A673 (cell line): ENCODE data around the gene CLEC17A.

Source experiments
- EZH2 ChIP-seq: fragments of 200-600 bp; sonication (generic); IDR thresholded peaks from 2 replicates; pipeline ENCODE4 v1.6.1; 2017; ENCODE audit warnings: borderline replicate concordance, low read depth, mild to moderate bottlenecking, mixed read lengths, antibody characterized with exemption, low read length; ENCODE audit not compliant: poor library complexity, severe bottlenecking
- TF ChIP-seq, protein P1 (sequence below): fragments of 300-800, 200-600 bp; sonication (generic); conservative IDR thresholded peaks from 2 replicates; pipeline ENCODE4 v1.5.1; 2017; ENCODE audit warnings: low read depth, mild to moderate bottlenecking, antibody characterized with exemption, low read length, moderate library complexity, mixed read lengths

DNA sequence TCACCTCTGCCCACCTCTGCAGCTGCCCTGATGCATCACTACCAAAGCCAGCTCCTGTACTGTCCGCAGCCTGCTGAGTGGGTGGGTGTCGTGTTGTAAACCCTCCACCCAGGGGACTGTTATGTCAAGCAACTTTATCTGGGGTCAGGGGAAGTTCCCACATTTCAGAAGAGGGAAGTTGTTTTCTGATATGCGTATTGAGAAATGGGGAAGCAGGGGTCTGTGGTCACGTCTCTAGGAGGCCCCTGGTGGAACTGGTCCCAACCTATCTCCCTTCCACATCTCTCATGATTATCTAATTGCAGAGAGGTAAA lies 31.2 kb downstream of the CLEC17A start:
- TF ChIP-seq, protein P1, sequence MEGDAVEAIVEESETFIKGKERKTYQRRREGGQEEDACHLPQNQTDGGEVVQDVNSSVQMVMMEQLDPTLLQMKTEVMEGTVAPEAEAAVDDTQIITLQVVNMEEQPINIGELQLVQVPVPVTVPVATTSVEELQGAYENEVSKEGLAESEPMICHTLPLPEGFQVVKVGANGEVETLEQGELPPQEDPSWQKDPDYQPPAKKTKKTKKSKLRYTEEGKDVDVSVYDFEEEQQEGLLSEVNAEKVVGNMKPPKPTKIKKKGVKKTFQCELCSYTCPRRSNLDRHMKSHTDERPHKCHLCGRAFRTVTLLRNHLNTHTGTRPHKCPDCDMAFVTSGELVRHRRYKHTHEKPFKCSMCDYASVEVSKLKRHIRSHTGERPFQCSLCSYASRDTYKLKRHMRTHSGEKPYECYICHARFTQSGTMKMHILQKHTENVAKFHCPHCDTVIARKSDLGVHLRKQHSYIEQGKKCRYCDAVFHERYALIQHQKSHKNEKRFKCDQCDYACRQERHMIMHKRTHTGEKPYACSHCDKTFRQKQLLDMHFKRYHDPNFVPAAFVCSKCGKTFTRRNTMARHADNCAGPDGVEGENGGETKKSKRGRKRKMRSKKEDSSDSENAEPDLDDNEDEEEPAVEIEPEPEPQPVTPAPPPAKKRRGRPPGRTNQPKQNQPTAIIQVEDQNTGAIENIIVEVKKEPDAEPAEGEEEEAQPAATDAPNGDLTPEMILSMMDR, result no peak
- TF ChIP-seq EZH2, result no peak
